Spleen (tissue), 11 donors: ENCODE results near the gene DPP9. TPM values are rescaled to one million over a fixed set of nuclear protein-coding genes. Genes with fewer than 3 reads are reported as not detected.
A peak's percentile ranks its signal among the peaks of the same experiment; 100 is the strongest.

ENCODE experiments used
- DNase-seq: peaks from one replicate; pipeline ENCODE4 v3.0.0-alpha.2; 2020
- H3K27ac ChIP-seq, 8 donors: fragments of 200-600 bp; sonication (generic) in 7 of 8; 1 replicate in 4 of 8; 2 replicates in 4 of 8; pipeline versions ENCODE4 v1.5.0 to v1.8.0; 2016 to 2021; ENCODE audit warnings: inconsistent platforms in 4 of 8, mild to moderate bottlenecking in 4 of 8, moderate library complexity in 1 of 8
- H3K27me3 ChIP-seq, 7 donors: fragments of 200-600 bp; sonication (generic) in 6 of 7; replicated peaks in 1 of 7; 1 replicate in 4 of 7; 2 replicates in 3 of 7; pipeline versions ENCODE4 v1.5.0 to v1.8.0; 2016 to 2021; ENCODE audit warnings: inconsistent platforms in 3 of 7, mild to moderate bottlenecking in 1 of 7
- H3K36me3 ChIP-seq, 6 donors: fragments of 200-600 bp; sonication (generic) in 5 of 6; 1 replicate in 4 of 6; 2 replicates in 2 of 6; pipeline versions ENCODE4 v1.5.0 to v1.8.0; 2016 to 2021; ENCODE audit warnings: inconsistent platforms in 2 of 6
- H3K4me1 ChIP-seq, 6 donors: fragments of 200-600 bp; sonication (generic) in 5 of 6; 1 replicate in 3 of 6; 2 replicates in 3 of 6; pipeline versions ENCODE4 v1.5.0 to v1.8.0; 2016 to 2021; ENCODE audit warnings: inconsistent platforms in 3 of 6
- H3K4me3 ChIP-seq, 8 donors: fragments of 200-600 bp; sonication (generic) in 7 of 8; 1 replicate in 4 of 8; 2 replicates in 4 of 8; pipeline versions ENCODE4 v1.5.0 to v1.8.0; 2016 to 2021; ENCODE audit warnings: inconsistent platforms in 4 of 8, mild to moderate bottlenecking in 4 of 8, moderate library complexity in 2 of 8
- H3K9me3 ChIP-seq, 8 donors: fragments of 200-600 bp; sonication (generic) in 7 of 8; 1 replicate in 4 of 8; 2 replicates in 4 of 8; pipeline versions ENCODE4 v1.5.0 to v1.8.0; 2016 to 2021; ENCODE audit warnings: inconsistent platforms in 4 of 8
- POLR2A ChIP-seq, 3 donors: fragments of 450-650 bp; IDR thresholded peaks; one replicate each; pipeline ENCODE4 v1.5.1; 2017; ENCODE audit warnings: antibody characterized with exemption in 3 of 3, mild to moderate bottlenecking in 1 of 3
- POLR2AphosphoS5 ChIP-seq, 3 donors: sonication (generic); formaldehyde crosslinking; IDR thresholded peaks; one replicate each; pipeline ENCODE4 v1.5.1; 2017; ENCODE audit warnings: antibody characterized with exemption in 3 of 3
- WGBS, 5 donors: extraction: QIAGEN DNeasy Blood & Tissue Kit in 3 of 5; methylation state at CpG; one replicate each; pipeline versions ENCODE4 v1.1.5 to v1.1.7; 2013 to 2018; 5-methylcytosine and 5-hydroxymethylcytosine counted together
- intact Hi-C: fragments of 100-400 bp; cut with DNase I; formaldehyde crosslinking; loops from one replicate; pipeline ENCODE4 v1.15.0; 2023; ENCODE audit warnings: low total_unique reads
- microRNA-seq, 3 donors: library from miRNA; unstranded; fragments of <30 nt; microRNA quantifications; one replicate each; pipeline versions ENCODE4 to v1.1.0, GENCODE V29; 2019 to 2020
- polyA plus RNA-seq, 3 donors: library from polyadenylated mRNA; stranded (reverse); fragments of 200-250 nt; gene quantifications; one replicate each; pipeline ENCODE4 v1.2.1, GENCODE V29; 2013
- small RNA-seq, 4 donors: library from RNA; depleted of rRNA; stranded (forward); fragments of <200 nt; gene quantifications; one replicate each; pipeline ENCODE3, GENCODE V24; 2016
- total RNA-seq, 7 donors: library from RNA; depleted of rRNA in 3 of 7; stranded (reverse); fragments of >200 nt in 3 of 7; fragmentation: NEBNext Ultra II Directional in 4 of 7; extraction: Animal tissue kit (Norgen Biotek cat#: 25700) in 4 of 7; gene quantifications; one replicate each; pipeline versions ENCODE4 v1.1.0 to v1.2.1, GENCODE V29; 2016 to 2021
- TF ChIP-seq, protein P1 (sequence below), 11 experiments: fragments of 200-600 bp in 7 of 11; fragments of 450-650 bp in 4 of 11; sonication (generic) in 4 of 11; IDR thresholded peaks in 8 of 11; conservative IDR thresholded peaks in 3 of 11; 1 replicate in 7 of 11; 2 replicates in 4 of 11; pipeline versions ENCODE4 v1.4.0 to v1.8.0; 2016 to 2021; ENCODE audit warnings: antibody characterized with exemption in 11 of 11, inconsistent platforms in 4 of 11, mild to moderate bottlenecking in 1 of 11
- donor health status: healthy with polysubstance abuse.
- donor health status: DM: no; HTN: no; CAD: no; lungs with moderate emphysema.
- donor health status: DM: no; HTN: no; CAD: no.
- donor health status: Bipolar disorder and iron deficiency.
- donor health status: healthy.
- donor health status: DM: no; HTN: no; CAD: no.
- donor health status: DM: yes; HTN: yes; CAD: no.

Gene DPP9
- total and polyA plus RNA-seq, 10 donors, result 22.8 to 89.9 (median 64.9) TPM

GRCh38 chr19:4633140-4633967 is 90.3 kb downstream of the DPP9 start:
- TF ChIP-seq POLR2AphosphoS5 (IDR thresholded peaks at IDR 0.05) (peak in 2 of 3 donors; percentile 8 to 20), POLR2A (IDR thresholded peaks at IDR 0.05) (no peak)
- TF ChIP-seq, protein P1, sequence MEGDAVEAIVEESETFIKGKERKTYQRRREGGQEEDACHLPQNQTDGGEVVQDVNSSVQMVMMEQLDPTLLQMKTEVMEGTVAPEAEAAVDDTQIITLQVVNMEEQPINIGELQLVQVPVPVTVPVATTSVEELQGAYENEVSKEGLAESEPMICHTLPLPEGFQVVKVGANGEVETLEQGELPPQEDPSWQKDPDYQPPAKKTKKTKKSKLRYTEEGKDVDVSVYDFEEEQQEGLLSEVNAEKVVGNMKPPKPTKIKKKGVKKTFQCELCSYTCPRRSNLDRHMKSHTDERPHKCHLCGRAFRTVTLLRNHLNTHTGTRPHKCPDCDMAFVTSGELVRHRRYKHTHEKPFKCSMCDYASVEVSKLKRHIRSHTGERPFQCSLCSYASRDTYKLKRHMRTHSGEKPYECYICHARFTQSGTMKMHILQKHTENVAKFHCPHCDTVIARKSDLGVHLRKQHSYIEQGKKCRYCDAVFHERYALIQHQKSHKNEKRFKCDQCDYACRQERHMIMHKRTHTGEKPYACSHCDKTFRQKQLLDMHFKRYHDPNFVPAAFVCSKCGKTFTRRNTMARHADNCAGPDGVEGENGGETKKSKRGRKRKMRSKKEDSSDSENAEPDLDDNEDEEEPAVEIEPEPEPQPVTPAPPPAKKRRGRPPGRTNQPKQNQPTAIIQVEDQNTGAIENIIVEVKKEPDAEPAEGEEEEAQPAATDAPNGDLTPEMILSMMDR (IDR thresholded peaks at IDR 0.05 in 8 of 11, conservative IDR thresholded peaks at IDR 0.05 in 3 of 11), result peak; percentile 69 to 92 (median 78)
- H3K27ac ChIP-seq, result peak overlapping the region in 3 of 8 donors; percentile 9 to 53 (median 47)
- 32 to 40% (median 37%) methylated on average over 13 to 14 of the region's 14 CpGs for WGBS, 5 donors

More at GRCh38 chr19:4633140-4633967, 90.3 kb downstream of the DPP9 start:
- H3K4me3 ChIP-seq, result no peak overlapping the region
- peak; percentile 87 for DNase-seq
- H3K27me3 ChIP-seq, result peaks cover 0 to 10% (median 0%) of the 10 kb centered on the region in 7 donors
- H3K4me1 ChIP-seq, result peaks cover 12 to 53% (median 38%) of the 10 kb centered on the region in 6 donors
- no peaks in the 10 kb centered on the region for H3K36me3 ChIP-seq
- intact Hi-C loops, result no loop called here
- H3K9me3 ChIP-seq, result no peaks in the 10 kb centered on the region

Small RNAs within 50 kb of the gene (microRNA-seq; reads per million reads assigned to microRNA genes)
- 0 to 0.35 (median 0) reads per million in 3 donors for gene MIR7-3

Small RNAs within 50 kb of the gene (small RNA-seq; reads per million reads assigned to genes)
- 0 reads per million in 4 donors for gene MIR7-3

Other genes starting within 250 kb of the DPP9 start
- 10 to 100 TPM in 1 of 7 donors, 1 to 10 TPM in 5, under 1 TPM in 1; 0.85 to 10.2 (median 4.5) TPM for gene PLIN4, start 205.4 kb downstream of the DPP9 start, total RNA-seq
- 1 to 10 TPM in 1 of 3 donors, under 1 TPM in 2; 0.27 to 1.2 (median 0.52) TPM for gene PLIN4, start 205.4 kb downstream of the DPP9 start, polyA plus RNA-seq
- 10 to 100 TPM in 4 of 7 donors, 1 to 10 TPM in 3; 2.4 to 18.4 (median 15.1) TPM for gene PLIN5, start 188.6 kb downstream of the DPP9 start, total RNA-seq
- 1 to 10 TPM in 2 of 3 donors, under 1 TPM in 1; 0.82 to 2.2 (median 2.1) TPM for gene PLIN5, start 188.6 kb downstream of the DPP9 start, polyA plus RNA-seq
- 10 to 100 TPM in 6 of 7 donors, 1 to 10 TPM in 1; 9.6 to 54.0 (median 15.8) TPM for gene LRG1, start 183.8 kb downstream of the DPP9 start, total RNA-seq
- 1 to 10 TPM; 1.7 to 5.6 (median 2.3) TPM for gene LRG1, start 183.8 kb downstream of the DPP9 start, polyA plus RNA-seq
- gene SEMA6B, start 164.2 kb downstream of the DPP9 start, total RNA-seq, result 10 to 100 TPM; 20.7 to 85.0 (median 55.6) TPM
- 10 to 100 TPM in 2 of 3 donors, 1 to 10 TPM in 1; 5.5 to 24.6 (median 11.2) TPM for gene SEMA6B, start 164.2 kb downstream of the DPP9 start, polyA plus RNA-seq
- 10 to 100 TPM; 21.6 to 39.8 (median 27.5) TPM for gene TNFAIP8L1, start 84.3 kb downstream of the DPP9 start, total RNA-seq
- 10 to 100 TPM; 12.5 to 36.7 (median 13.8) TPM for gene TNFAIP8L1, start 84.3 kb downstream of the DPP9 start, polyA plus RNA-seq
- gene MYDGF, start 53.5 kb downstream of the DPP9 start, total RNA-seq, result 100 to 1,000 TPM in 1 of 7 donors, 10 to 100 TPM in 6; 39.7 to 100 (median 66.3) TPM
- gene MYDGF, start 53.5 kb downstream of the DPP9 start, polyA plus RNA-seq, result 10 to 100 TPM; 39.0 to 72.5 (median 62.6) TPM
- gene FEM1A, start 67.9 kb upstream of the DPP9 start, total RNA-seq, result 10 to 100 TPM; 10.3 to 18.2 (median 13.8) TPM
- 1 to 10 TPM; 2.5 to 5.4 (median 3.3) TPM for gene FEM1A, start 67.9 kb upstream of the DPP9 start, polyA plus RNA-seq
- 10 to 100 TPM; 10.2 to 21.0 (median 14.7) TPM for gene TICAM1, start 107.9 kb upstream of the DPP9 start, total RNA-seq
- 10 to 100 TPM in 1 of 3 donors, 1 to 10 TPM in 2; 4.4 to 12.5 (median 4.6) TPM for gene TICAM1, start 107.9 kb upstream of the DPP9 start, polyA plus RNA-seq
- 10 to 100 TPM; 26.7 to 63.5 (median 46.9) TPM for gene PLIN3, start 143.8 kb upstream of the DPP9 start, total RNA-seq
- 10 to 100 TPM; 28.0 to 40.0 (median 29.3) TPM for gene PLIN3, start 143.8 kb upstream of the DPP9 start, polyA plus RNA-seq
- gene ARRDC5, start 179.1 kb upstream of the DPP9 start, total RNA-seq, result 1 to 10 TPM; 4.1 to 9.4 (median 7.3) TPM
- gene ARRDC5, start 179.1 kb upstream of the DPP9 start, polyA plus RNA-seq, result 1 to 10 TPM; 1.4 to 1.9 (median 1.6) TPM
- 10 to 100 TPM in 1 of 7 donors, 1 to 10 TPM in 6; 2.1 to 10.8 (median 5.9) TPM for gene UHRF1, start 185.7 kb upstream of the DPP9 start, total RNA-seq
- gene UHRF1, start 185.7 kb upstream of the DPP9 start, polyA plus RNA-seq, result 1 to 10 TPM; 1.5 to 6.8 (median 3.3) TPM
- gene KDM4B, start 245.3 kb upstream of the DPP9 start, total RNA-seq, result 10 to 100 TPM; 37.9 to 80.5 (median 56.6) TPM
- 10 to 100 TPM; 18.3 to 31.8 (median 22.7) TPM for gene KDM4B, start 245.3 kb upstream of the DPP9 start, polyA plus RNA-seq